Right ventricle myocardium inferior (tissue), 1 donor: ENCODE results near the gene SLC25A39. TPM values are rescaled to one million over a fixed set of nuclear protein-coding genes. Genes with fewer than 3 reads are reported as not detected.

ENCODE experiments used
- ATAC-seq: fragments of 200-7000 bp; cut with Tn5 transposase; one replicate; pipeline ENCODE4 v1.9.1; 2020; ENCODE audit warnings: mild to moderate bottlenecking, moderate library complexity
- DNase-seq: peaks from one replicate; pipeline ENCODE4 v3.0.0; 2021; ENCODE audit errors: missing footprints
- intact Hi-C: fragments of 100-400 bp; cut with DNase I; formaldehyde crosslinking; loops from one replicate; pipeline ENCODE4 v1.11.0; 2022
- total RNA-seq: library from RNA; stranded (reverse); fragmentation: NEBNext Ultra II Directional; extraction: Animal tissue kit (Norgen Biotek cat#: 25700); gene quantifications from one replicate; pipeline ENCODE4 v1.2.1, GENCODE V29; 2021
- donor health status: DM: no; HTN: yes; CAD: no; lungs with severe emphysema.

Gene SLC25A39
- total RNA-seq, 1 donor from 2014 or later: 50.6 TPM

DNA sequence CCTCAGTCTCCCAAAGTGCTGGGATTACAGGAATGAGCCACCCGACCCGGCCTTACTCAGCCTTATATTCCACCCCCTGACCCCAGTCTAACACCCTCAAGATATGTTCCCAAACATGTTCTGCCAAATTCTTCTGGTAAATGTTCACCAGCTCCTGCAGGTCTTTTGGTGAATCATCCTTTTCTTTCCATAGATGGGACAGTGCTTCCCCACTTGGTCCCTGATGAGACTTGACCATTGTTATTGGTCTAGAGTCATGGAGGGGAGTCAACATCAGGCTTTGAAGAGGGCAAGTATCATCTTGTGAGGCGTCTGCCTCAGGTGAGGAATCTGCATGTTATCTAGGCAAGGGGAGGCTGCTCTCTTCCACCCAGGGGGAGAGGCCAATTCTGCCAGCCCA is 26.6 kb downstream of the SLC25A39 start:
- intact Hi-C loops: no loop called here
- no peak for DNase-seq
- no peak for ATAC-seq

GRCh38 chr17:44293509-44294226 is 31.0 kb downstream of the SLC25A39 start:
- DNase-seq: no peak
- ATAC-seq: no peak
- intact Hi-C loops: no loop called here

- ATAC-seq (no peak), DNase-seq (no peak)
- intact Hi-C loops: no loop called here
Observed at GRCh38 chr17:44287651-44288050, 37.0 kb downstream of the SLC25A39 start.

DNA sequence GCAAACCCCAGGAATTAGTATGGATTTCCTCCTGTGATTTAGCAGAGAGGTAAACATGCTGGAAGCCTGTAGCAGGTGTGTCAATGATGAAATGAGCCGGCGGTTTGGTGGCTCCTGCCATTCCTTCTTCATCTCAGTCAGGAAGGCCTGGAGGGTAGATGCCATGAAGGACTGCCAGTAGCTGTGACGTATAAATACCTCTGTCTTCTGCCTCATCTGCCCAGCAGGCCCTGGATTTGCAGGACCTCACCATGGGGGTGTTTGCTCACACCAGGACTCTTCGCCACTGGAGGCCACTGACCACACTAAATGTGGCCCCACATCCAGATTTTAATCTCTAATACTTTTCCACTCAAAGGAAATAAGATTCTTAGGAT is 40.6 kb downstream of the SLC25A39 start:
- ATAC-seq (no peak), DNase-seq (no peak)
- intact Hi-C loops: no loop called here

DNA sequence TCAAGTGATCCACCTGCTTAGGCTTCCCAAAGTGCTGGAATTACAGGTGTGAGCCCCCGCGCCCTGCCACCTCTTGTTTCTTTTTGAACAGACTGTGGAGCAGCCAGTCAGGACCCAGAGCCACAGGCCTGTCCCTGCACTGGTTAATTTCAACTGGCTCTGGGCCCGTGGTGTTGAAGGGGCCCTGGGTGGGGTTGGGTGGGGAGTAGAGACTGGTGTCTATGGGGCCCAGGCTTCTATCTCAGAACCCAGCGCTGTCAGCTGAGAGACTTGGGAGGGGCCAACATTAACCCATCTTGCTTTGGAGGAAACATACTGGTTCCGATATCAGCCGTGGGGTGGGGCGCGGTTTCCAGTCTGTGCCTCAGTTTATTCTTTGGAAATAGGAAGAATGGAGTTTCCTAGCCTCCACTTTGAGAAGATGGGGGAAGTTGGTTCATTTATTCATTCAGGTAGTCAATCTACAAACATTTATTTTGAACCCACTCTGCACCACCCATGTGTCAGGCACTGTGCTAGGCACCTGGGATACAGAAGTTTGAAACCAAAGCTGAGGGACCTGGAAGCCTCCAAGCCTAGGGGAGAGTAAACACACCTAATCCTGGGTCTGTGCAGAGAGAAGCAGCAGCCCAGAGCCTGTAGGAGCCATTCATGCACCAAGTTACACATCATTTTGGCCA is 41.1 kb downstream of the SLC25A39 start:
- DNase-seq: no peak
- ATAC-seq: no peak
- intact Hi-C loops: no loop called here

DNA sequence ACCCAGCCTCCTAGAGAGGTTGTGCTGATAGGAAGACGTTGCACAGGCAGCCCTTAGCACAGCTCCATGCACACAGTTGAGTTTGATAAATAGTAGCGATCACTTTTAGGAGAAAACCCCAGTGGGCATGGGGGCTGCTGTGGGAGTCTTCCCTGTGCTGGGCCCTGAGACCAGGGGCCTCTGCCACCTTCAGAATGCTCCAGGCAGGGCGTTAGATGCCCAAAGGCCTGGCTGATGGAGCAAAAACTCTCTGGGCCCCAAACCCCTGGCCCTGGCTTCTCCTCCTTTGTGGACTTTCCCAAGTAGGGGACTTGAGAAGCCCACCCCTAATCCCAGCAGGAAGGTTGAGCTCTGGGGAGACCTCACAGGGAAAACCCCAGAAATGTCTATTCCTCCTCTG is 42.4 kb downstream of the SLC25A39 start:
- no peak for ATAC-seq
- intact Hi-C loops: no loop called here

GRCh38 chr17:44281570-44281969 is 43.1 kb downstream of the SLC25A39 start:
- DNase-seq: peak; percentile 37
- intact Hi-C loops: no loop called here

More for the DNA sequence above, 42.4 kb downstream of the SLC25A39 start:
- no peak for DNase-seq

GRCh38 chr17:44280392-44280937 is 44.2 kb downstream of the SLC25A39 start:
- ATAC-seq: peak; percentile 6
- no peak for DNase-seq
- intact Hi-C loops: no loop called here

More at GRCh38 chr17:44281570-44281969, 43.1 kb downstream of the SLC25A39 start:
- no peak for ATAC-seq

DNA sequence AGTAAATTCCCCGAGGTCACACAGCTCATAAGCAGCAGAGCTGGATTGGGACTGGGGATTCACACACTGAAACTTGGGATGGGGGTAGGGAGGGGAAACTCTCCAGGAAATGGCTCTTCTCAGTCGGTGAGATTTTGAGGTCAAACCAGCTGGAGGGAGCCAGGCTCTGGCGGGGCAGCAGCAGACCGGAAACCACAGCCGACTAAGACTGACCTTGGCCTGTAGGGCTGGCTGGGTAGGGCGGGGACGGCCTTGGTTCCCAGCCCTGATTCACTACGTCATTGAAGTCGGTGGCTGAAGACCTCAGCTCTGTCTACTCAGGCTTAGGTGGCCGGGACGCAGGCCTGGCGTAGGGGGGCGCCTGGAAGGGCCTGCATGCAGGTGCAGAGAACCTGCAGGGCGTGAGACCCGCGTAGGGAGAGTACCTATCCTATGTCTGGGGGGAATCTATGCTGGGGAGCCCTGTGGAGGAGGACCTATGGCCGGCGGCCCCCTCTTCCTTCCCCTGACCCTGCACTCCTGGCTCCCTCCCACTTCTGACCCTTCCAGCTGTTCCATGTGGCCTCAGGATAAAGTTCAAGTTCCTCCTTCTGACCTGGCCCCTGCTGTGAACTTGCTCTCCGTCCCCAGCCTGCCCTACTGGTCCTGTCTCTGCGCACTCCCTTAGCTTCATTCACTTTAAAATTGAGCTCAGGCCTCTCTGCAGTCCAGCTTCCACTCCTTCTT is 44.8 kb downstream of the SLC25A39 start:
- DNase-seq (peak; percentile 84), ATAC-seq (peak; percentile 91)
- intact Hi-C loops: no loop called here

DNA sequence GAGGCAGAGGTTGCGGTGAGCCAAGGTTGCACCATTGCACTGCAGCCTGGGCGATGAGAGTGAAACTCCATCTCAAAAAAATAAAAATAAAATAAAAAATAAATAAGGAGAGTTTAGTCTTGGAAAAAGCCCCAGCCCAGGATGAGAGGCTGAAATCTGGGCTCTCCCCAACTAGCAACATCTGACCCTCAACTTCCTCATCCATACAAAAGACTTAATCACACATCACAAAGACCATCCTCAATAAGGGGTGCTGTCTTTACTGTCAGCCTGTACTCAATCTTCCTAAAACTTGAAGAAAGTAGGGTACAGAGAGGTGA is 45.3 kb downstream of the SLC25A39 start:
- DNase-seq (no peak), ATAC-seq (no peak)
- intact Hi-C loops: no loop called here

DNA sequence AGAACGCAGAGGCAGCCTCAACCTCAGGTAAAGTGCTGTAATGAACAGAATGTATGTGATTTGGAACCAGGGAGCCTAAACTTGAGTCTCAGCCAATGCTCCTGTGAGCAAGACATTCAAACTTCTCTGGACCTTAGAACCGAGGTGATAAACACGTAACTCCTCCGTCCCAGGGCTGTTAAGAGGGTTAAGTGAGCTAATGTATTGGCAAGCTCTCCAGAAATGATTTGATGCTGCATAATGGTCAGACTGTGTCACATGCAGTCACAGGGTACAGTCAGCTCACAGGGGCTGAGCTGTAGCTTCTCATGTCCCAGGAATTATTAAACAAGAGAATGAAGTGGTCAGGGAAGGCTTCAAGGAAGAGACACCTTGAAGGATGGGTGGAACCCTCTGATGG is 46.6 kb downstream of the SLC25A39 start:
- DNase-seq (no peak), ATAC-seq (no peak)
- intact Hi-C loops: no loop called here

GRCh38 chr17:44273607-44274006 is 51.0 kb downstream of the SLC25A39 start:
- ATAC-seq: no peak
- intact Hi-C loops: loop anchor here (5.0 kb wide), 1 partner anchor 51 kb away; no protein-coding TSS in a partner anchor
- no peak for DNase-seq

- DNase-seq: no peak
- ATAC-seq: no peak
- intact Hi-C loops: loop anchor here (5.0 kb wide), 1 partner anchor 51 kb away; no protein-coding TSS in a partner anchor
Observed at GRCh38 chr17:44272954-44273353, 51.7 kb downstream of the SLC25A39 start.

DNA sequence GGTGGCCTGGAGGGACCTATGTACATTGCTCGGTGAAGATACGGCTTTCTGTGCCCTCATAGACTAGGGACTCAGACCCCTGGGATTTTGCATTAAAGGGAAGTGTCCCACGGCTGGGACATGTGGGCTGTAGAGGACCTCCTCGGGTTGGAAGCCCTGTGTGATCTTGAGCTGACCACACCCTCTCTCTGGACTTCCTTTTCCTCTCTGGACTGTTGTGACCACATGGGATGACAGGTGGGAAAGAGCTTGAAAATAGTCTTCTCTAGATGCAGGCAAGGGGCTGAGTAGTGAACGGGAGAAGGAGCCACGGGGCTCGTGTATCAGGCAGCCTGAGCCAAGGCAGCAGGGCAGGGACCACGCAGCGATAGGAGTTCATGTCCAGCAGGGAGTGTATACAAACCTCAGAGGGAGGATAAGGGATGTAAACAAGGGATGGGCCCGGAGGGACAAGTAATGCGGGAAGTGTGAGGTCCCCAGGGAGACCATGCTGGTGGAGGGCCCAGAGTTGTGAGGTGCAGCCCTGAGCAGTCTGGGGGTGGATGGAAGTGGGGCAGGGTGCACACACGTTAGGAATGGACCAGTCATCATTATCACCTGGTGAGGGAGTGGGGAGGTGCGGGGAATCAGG is 52.2 kb downstream of the SLC25A39 start:
- intact Hi-C loops: loop anchor here (5.0 kb wide), 1 partner anchor 50 kb away; no protein-coding TSS in a partner anchor
- ATAC-seq (no peak), DNase-seq (peak; percentile 25)

Other genes with a start within 250 kb of the SLC25A39 start
- 67.5 TPM for gene HDAC5, start 201.2 kb downstream of the SLC25A39 start, total RNA-seq
- gene HROB, start 182.9 kb downstream of the SLC25A39 start, total RNA-seq: 2.0 TPM
- 14.5 TPM for gene ASB16, start 154.1 kb downstream of the SLC25A39 start, total RNA-seq
- gene TMUB2, start 137.9 kb downstream of the SLC25A39 start, total RNA-seq: 20.8 TPM
- gene ATXN7L3, start 124.9 kb downstream of the SLC25A39 start, total RNA-seq: 40.8 TPM
- gene UBTF, start 105.1 kb downstream of the SLC25A39 start, total RNA-seq: 57.5 TPM
- gene SLC4A1, start 56.7 kb downstream of the SLC25A39 start, total RNA-seq: 0.08 TPM
- gene RUNDC3A, start 16.2 kb downstream of the SLC25A39 start, total RNA-seq: 0.49 TPM
- 150 TPM for gene GRN, start 20.5 kb upstream of the SLC25A39 start, total RNA-seq
- gene FAM171A2, start 39.0 kb upstream of the SLC25A39 start, total RNA-seq: 0.70 TPM
- 0.78 TPM for gene ITGA2B, start 64.8 kb upstream of the SLC25A39 start, total RNA-seq
- 15.3 TPM for gene GPATCH8, start 178.6 kb upstream of the SLC25A39 start, total RNA-seq
- gene FZD2, start 232.7 kb upstream of the SLC25A39 start, total RNA-seq: 3.4 TPM